HL-60 (cell line): ENCODE data around the gene THEM4.

ENCODE experiments used
- POLR2AphosphoS5 ChIP-seq: IDR thresholded peaks from 2 replicates; pipeline ENCODE4 v1.6.1; 2012; ENCODE audit warnings: low read depth
- TF ChIP-seq, protein P1 (sequence below): IDR thresholded peaks from one replicate; pipeline ENCODE4 v1.5.1; 2011; ENCODE audit warnings: low read length, control low read depth, inconsistent platforms; ENCODE audit not compliant: insufficient read depth

DNA sequence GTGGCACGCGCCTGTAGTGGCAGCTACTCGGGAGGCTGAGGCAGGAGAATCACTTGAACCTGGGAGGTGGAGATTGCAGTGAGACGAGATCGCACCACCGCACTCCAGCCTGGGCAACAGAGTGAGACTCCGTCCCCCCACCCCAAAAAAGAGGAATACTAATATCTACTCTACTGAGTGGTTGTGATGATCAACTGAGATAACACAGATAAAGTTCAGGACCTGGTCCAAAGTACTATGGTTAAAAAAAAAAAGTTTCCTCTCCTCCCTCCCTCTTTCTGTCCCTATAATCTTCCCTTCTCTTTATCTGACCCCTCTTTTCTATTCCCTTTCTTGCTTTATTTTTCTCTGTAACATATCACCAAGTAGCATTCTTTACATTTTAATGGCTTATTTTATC, 73.7 kb downstream of the THEM4 start:
- TF ChIP-seq, protein P1, sequence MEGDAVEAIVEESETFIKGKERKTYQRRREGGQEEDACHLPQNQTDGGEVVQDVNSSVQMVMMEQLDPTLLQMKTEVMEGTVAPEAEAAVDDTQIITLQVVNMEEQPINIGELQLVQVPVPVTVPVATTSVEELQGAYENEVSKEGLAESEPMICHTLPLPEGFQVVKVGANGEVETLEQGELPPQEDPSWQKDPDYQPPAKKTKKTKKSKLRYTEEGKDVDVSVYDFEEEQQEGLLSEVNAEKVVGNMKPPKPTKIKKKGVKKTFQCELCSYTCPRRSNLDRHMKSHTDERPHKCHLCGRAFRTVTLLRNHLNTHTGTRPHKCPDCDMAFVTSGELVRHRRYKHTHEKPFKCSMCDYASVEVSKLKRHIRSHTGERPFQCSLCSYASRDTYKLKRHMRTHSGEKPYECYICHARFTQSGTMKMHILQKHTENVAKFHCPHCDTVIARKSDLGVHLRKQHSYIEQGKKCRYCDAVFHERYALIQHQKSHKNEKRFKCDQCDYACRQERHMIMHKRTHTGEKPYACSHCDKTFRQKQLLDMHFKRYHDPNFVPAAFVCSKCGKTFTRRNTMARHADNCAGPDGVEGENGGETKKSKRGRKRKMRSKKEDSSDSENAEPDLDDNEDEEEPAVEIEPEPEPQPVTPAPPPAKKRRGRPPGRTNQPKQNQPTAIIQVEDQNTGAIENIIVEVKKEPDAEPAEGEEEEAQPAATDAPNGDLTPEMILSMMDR = no peak
- TF ChIP-seq POLR2AphosphoS5 = no peak
